Measurements from ENCODE around the gene TNNI2. TPM values are rescaled to one million over a fixed set of nuclear protein-coding genes. Genes with fewer than 3 reads are reported as not detected.
A peak's percentile ranks its signal among the peaks of the same experiment; 100 is the strongest.

TNNI2 gene
- total and polyA plus RNA-seq, 4 donors = 0.22 to 0.28 TPM; not detected in 2

DNA sequence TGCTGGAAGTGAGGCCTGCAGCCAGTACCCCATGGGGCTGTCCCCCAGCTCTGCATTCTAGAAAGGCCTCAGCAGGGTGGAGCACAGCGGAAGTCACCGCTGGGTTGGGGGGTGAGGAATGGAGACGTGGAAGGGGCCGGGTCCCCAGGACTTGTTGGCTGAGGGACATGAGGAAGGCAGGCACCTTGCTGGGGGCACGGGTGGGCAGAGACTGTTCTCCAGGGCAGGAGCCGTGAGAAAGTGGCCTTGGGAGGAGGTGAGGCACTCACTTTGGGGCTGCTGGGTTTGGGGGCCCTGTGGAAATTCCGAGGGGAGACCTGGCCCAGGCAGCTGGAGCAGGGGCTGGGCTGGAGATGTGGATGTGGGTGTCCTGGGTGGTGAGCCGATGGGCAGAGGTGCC is 5.0 kb downstream of the TNNI2 start:
- no peak for DNase-seq (ENCODE audit: low spot score)
- H3K27ac ChIP-seq (ENCODE audit: low read depth in 1 of 2, low read length in 2 of 2) = peak overlapping the region; percentile 44 to 50
- no peak overlapping the region for H3K9ac ChIP-seq (ENCODE audit: low read depth in 1 of 2, low read length in 2 of 2)
- H3K4me1 ChIP-seq (ENCODE audit: control insufficient read depth in 4 of 4, insufficient read depth in 4 of 4, low read length in 3 of 4) = peaks cover 0 to 6% (median 3%) of the 10 kb centered on the region in 4 donors
- no peaks in the 10 kb centered on the region for H3K27me3 ChIP-seq (ENCODE audit: control insufficient read depth in 4 of 4, insufficient read depth in 4 of 4, low read length in 3 of 4)
- H3K36me3 ChIP-seq (ENCODE audit: control insufficient read depth in 4 of 4, insufficient read depth in 3 of 4, low read depth in 1 of 4, low read length in 3 of 4) = no peaks in the 10 kb centered on the region
- no peaks in the 10 kb centered on the region for H3K9me3 ChIP-seq (ENCODE audit: control insufficient read depth in 4 of 4, low read length in 3 of 4)
- no peak overlapping the region for H3K4me3 ChIP-seq (ENCODE audit: low read depth in 1 of 3, low read length in 3 of 3)
- TF ChIP-seq, protein P1, sequence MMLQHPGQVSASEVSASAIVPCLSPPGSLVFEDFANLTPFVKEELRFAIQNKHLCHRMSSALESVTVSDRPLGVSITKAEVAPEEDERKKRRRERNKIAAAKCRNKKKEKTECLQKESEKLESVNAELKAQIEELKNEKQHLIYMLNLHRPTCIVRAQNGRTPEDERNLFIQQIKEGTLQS (IDR thresholded peaks at IDR 0.05) = no peak
- TF ChIP-seq EGR1 (IDR thresholded peaks at IDR 0.05; ENCODE audit: low read depth in 2 of 2) (no peak), GABPA (IDR thresholded peaks at IDR 0.05 in 1 of 2, conservative IDR thresholded peaks at IDR 0.05 in 1 of 2) (no peak), HNF4G (IDR thresholded peaks at IDR 0.05) (no peak), NR2F2 (IDR thresholded peaks at IDR 0.05) (no peak), FOXA2 (IDR thresholded peaks at IDR 0.05) (no peak), TAF1 (conservative IDR thresholded peaks at IDR 0.05) (no peak), RAD21 (IDR thresholded peaks at IDR 0.05) (no peak), SP1 (IDR thresholded peaks at IDR 0.05) (no peak), FOXA1 (IDR thresholded peaks at IDR 0.05) (no peak), HNF4A (conservative IDR thresholded peaks at IDR 0.05) (no peak), RXRA (IDR thresholded peaks at IDR 0.05) (no peak)
- TF ChIP-seq, protein P2, sequence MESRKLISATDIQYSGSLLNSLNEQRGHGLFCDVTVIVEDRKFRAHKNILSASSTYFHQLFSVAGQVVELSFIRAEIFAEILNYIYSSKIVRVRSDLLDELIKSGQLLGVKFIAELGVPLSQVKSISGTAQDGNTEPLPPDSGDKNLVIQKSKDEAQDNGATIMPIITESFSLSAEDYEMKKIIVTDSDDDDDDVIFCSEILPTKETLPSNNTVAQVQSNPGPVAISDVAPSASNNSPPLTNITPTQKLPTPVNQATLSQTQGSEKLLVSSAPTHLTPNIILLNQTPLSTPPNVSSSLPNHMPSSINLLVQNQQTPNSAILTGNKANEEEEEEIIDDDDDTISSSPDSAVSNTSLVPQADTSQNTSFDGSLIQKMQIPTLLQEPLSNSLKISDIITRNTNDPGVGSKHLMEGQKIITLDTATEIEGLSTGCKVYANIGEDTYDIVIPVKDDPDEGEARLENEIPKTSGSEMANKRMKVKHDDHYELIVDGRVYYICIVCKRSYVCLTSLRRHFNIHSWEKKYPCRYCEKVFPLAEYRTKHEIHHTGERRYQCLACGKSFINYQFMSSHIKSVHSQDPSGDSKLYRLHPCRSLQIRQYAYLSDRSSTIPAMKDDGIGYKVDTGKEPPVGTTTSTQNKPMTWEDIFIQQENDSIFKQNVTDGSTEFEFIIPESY (IDR thresholded peaks at IDR 0.05) = no peak
- TF ChIP-seq, protein P3, sequence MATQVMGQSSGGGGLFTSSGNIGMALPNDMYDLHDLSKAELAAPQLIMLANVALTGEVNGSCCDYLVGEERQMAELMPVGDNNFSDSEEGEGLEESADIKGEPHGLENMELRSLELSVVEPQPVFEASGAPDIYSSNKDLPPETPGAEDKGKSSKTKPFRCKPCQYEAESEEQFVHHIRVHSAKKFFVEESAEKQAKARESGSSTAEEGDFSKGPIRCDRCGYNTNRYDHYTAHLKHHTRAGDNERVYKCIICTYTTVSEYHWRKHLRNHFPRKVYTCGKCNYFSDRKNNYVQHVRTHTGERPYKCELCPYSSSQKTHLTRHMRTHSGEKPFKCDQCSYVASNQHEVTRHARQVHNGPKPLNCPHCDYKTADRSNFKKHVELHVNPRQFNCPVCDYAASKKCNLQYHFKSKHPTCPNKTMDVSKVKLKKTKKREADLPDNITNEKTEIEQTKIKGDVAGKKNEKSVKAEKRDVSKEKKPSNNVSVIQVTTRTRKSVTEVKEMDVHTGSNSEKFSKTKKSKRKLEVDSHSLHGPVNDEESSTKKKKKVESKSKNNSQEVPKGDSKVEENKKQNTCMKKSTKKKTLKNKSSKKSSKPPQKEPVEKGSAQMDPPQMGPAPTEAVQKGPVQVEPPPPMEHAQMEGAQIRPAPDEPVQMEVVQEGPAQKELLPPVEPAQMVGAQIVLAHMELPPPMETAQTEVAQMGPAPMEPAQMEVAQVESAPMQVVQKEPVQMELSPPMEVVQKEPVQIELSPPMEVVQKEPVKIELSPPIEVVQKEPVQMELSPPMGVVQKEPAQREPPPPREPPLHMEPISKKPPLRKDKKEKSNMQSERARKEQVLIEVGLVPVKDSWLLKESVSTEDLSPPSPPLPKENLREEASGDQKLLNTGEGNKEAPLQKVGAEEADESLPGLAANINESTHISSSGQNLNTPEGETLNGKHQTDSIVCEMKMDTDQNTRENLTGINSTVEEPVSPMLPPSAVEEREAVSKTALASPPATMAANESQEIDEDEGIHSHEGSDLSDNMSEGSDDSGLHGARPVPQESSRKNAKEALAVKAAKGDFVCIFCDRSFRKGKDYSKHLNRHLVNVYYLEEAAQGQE (IDR thresholded peaks at IDR 0.05) = no peak
- TF ChIP-seq, protein P4, sequence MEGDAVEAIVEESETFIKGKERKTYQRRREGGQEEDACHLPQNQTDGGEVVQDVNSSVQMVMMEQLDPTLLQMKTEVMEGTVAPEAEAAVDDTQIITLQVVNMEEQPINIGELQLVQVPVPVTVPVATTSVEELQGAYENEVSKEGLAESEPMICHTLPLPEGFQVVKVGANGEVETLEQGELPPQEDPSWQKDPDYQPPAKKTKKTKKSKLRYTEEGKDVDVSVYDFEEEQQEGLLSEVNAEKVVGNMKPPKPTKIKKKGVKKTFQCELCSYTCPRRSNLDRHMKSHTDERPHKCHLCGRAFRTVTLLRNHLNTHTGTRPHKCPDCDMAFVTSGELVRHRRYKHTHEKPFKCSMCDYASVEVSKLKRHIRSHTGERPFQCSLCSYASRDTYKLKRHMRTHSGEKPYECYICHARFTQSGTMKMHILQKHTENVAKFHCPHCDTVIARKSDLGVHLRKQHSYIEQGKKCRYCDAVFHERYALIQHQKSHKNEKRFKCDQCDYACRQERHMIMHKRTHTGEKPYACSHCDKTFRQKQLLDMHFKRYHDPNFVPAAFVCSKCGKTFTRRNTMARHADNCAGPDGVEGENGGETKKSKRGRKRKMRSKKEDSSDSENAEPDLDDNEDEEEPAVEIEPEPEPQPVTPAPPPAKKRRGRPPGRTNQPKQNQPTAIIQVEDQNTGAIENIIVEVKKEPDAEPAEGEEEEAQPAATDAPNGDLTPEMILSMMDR (IDR thresholded peaks at IDR 0.05; ENCODE audit: low read depth, low read length, missing input control) = no peak
- TF ChIP-seq, protein P5, sequence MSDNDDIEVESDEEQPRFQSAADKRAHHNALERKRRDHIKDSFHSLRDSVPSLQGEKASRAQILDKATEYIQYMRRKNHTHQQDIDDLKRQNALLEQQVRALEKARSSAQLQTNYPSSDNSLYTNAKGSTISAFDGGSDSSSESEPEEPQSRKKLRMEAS (IDR thresholded peaks at IDR 0.05) = no peak
- 87% methylated on average over 8 of the region's 8 CpGs for WGBS
